ENCODE data around the gene PAK4.

DNA sequence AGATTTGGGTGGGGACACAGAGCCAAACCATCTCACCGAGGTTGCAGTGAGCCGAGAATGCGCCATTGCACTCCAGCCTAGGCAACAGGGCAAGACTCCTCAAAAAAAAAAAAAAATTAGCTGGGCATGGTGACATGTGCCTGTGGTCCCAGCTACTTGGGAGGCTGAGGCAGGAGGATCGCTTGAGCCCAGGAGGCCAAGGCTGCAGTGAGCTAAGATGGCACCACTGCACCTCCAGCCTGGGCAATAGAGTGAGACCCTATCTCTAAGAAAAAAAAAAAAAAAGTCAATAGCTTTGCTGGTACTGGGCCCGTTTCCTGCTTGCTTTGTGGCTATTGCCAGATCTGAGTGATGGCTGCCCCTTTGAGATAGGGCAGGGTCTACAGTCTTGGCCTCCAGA is 28.3 kb upstream of the PAK4 start:
- no peak for TF ChIP-seq CTCF (IDR thresholded peaks at IDR 0.05 in 2 of 3, conservative IDR thresholded peaks at IDR 0.05 in 1 of 3; ENCODE audit: borderline replicate concordance in 1 of 3, insufficient read depth in 1 of 3, low read depth in 2 of 3, low read length in 2 of 3)
- TF ChIP-seq POLR2AphosphoS5 (IDR thresholded peaks at IDR 0.05; ENCODE audit: low read depth, low read length), result no peak
- no peak for TF ChIP-seq SRF (IDR thresholded peaks at IDR 0.05; ENCODE audit: low read depth)
- TF ChIP-seq SIN3A (IDR thresholded peaks at IDR 0.05; ENCODE audit: low read depth), result no peak
- TF ChIP-seq, protein P1, sequence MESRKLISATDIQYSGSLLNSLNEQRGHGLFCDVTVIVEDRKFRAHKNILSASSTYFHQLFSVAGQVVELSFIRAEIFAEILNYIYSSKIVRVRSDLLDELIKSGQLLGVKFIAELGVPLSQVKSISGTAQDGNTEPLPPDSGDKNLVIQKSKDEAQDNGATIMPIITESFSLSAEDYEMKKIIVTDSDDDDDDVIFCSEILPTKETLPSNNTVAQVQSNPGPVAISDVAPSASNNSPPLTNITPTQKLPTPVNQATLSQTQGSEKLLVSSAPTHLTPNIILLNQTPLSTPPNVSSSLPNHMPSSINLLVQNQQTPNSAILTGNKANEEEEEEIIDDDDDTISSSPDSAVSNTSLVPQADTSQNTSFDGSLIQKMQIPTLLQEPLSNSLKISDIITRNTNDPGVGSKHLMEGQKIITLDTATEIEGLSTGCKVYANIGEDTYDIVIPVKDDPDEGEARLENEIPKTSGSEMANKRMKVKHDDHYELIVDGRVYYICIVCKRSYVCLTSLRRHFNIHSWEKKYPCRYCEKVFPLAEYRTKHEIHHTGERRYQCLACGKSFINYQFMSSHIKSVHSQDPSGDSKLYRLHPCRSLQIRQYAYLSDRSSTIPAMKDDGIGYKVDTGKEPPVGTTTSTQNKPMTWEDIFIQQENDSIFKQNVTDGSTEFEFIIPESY (IDR thresholded peaks at IDR 0.05; ENCODE audit: extremely low read depth, insufficient replicate concordance, low read length), result no peak
- TF ChIP-seq YY1 (IDR thresholded peaks at IDR 0.05; ENCODE audit: extremely low read depth, insufficient replicate concordance, low read depth, low read length), result no peak
- TF ChIP-seq, protein P2, sequence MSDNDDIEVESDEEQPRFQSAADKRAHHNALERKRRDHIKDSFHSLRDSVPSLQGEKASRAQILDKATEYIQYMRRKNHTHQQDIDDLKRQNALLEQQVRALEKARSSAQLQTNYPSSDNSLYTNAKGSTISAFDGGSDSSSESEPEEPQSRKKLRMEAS (IDR thresholded peaks at IDR 0.05), result no peak
- no peak for TF ChIP-seq POLR2A (IDR thresholded peaks at IDR 0.05; ENCODE audit: borderline replicate concordance, extremely low read depth, insufficient read depth, insufficient read length)
- no peak for TF ChIP-seq ZFX (IDR thresholded peaks at IDR 0.05)
- TF ChIP-seq RAD21 (IDR thresholded peaks at IDR 0.05; ENCODE audit: low read depth), result no peak
- no peak for TF ChIP-seq EZH2phosphoT487 (IDR thresholded peaks at IDR 0.05; ENCODE audit: borderline replicate concordance)
- TF ChIP-seq, protein P3, sequence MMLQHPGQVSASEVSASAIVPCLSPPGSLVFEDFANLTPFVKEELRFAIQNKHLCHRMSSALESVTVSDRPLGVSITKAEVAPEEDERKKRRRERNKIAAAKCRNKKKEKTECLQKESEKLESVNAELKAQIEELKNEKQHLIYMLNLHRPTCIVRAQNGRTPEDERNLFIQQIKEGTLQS (IDR thresholded peaks at IDR 0.05), result no peak
- no peak for TF ChIP-seq TCF7L2 (IDR thresholded peaks at IDR 0.05; ENCODE audit: borderline replicate concordance, extremely low read depth, insufficient read depth, insufficient read length)
- no peak for TF ChIP-seq FOSL1 (IDR thresholded peaks at IDR 0.05; ENCODE audit: low read depth)
